Kidney (tissue), 14 donors: ENCODE measurements around the gene DNM3. TPM values are rescaled to one million over a fixed set of nuclear protein-coding genes. Genes with fewer than 3 reads are reported as not detected.

ENCODE experiments used
- DNase-seq, 5 donors: peaks; one replicate each; pipeline ENCODE4 v3.0.0-alpha.2; 2013 to 2020
- FAIRE-seq: peaks from 2 replicates; lab custom pipeline; 2012; peaks lifted over from hg19 to GRCh38; lab: Jason Lieb, UNC
- H3K27ac ChIP-seq, 2 donors: one replicate each; pipeline ENCODE4 v1.7.0; 2013; ENCODE audit warnings: low read depth in 2 of 2, low read length in 2 of 2, inconsistent platforms in 1 of 2
- H3K27me3 ChIP-seq: one replicate; pipeline ENCODE4 v1.7.1; 2013; ENCODE audit warnings: low read length, inconsistent platforms; ENCODE audit not compliant: control insufficient read depth, insufficient read depth
- H3K36me3 ChIP-seq, 3 donors: one replicate each; pipeline versions ENCODE4 v1.7.0 to v1.7.1; 2013; ENCODE audit warnings: low read length in 3 of 3, control low read depth in 1 of 3, inconsistent platforms in 1 of 3; ENCODE audit not compliant: insufficient read depth in 3 of 3, control insufficient read depth in 2 of 3
- H3K4me1 ChIP-seq, 3 donors: one replicate each; pipeline versions ENCODE4 v1.7.0 to v1.7.1; 2013; ENCODE audit warnings: low read length in 3 of 3, inconsistent platforms in 1 of 3, low read depth in 1 of 3; ENCODE audit not compliant: control insufficient read depth in 2 of 3, insufficient read depth in 2 of 3
- H3K4me3 ChIP-seq, 3 donors: one replicate each; pipeline versions ENCODE4 v1.7.0 to v1.8.1; 2013; ENCODE audit warnings: low read length in 3 of 3, control low read depth in 1 of 3, inconsistent platforms in 1 of 3
- H3K9ac ChIP-seq, 3 donors: one replicate each; pipeline versions ENCODE4 v1.7.0 to v1.7.1; 2013; ENCODE audit warnings: low read length in 3 of 3, control low read depth in 1 of 3, inconsistent platforms in 1 of 3
- H3K9me3 ChIP-seq, 3 donors: one replicate each; pipeline versions ENCODE4 v1.7.0 to v1.7.1; 2013; ENCODE audit warnings: low read length in 3 of 3, control low read depth in 1 of 3, inconsistent platforms in 1 of 3; ENCODE audit not compliant: control insufficient read depth in 2 of 3, insufficient read depth in 1 of 3
- CTCF ChIP-seq: IDR thresholded peaks from 3 replicates; pipeline ENCODE4 v1.5.1; 2012; ENCODE audit warnings: mild to moderate bottlenecking, moderate library complexity, borderline replicate concordance; ENCODE audit not compliant: insufficient read depth; ENCODE audit errors: extremely low read depth
- intact Hi-C: fragments of 100-400 bp; cut with DNase I; formaldehyde crosslinking; loops from one replicate; pipeline ENCODE4 v1.11.1; 2022
- polyA plus RNA-seq: library from polyadenylated mRNA; stranded (reverse); fragments of 350-450 nt; fragmentation: Illumina TruSeq; extraction: RNeasy Lipid Tissue Mini Kit (QIAGEN cat#74804); gene quantifications from one replicate; pipeline ENCODE4 v1.2.3, GENCODE V29; 2014; ENCODE audit warnings: low read depth, low replicate concordance; ENCODE audit not compliant: insufficient read depth
- total RNA-seq: library from RNA; stranded (reverse); fragmentation: NEBNext Ultra II Directional; extraction: Animal tissue kit (Norgen Biotek cat#: 25700); gene quantifications from one replicate; pipeline ENCODE4 v1.2.1, GENCODE V29; 2021
- donor health status: control.
- donor health status: control.
- donor health status: control.
- donor health status: control.
- donor health status: control.
- donor health status: DM: yes; HTN: yes; CAD: no.
- donor health status: Normal renal cell carcinoma (clear cell type).

DNM3 gene
- total and polyA plus RNA-seq, 2 donors from 2014 or later, result 5.9 to 19.1 TPM

GRCh38 chr1:172378109-172378760, 536.9 kb downstream of the DNM3 start:
- H3K4me1 ChIP-seq, result peaks cover 0 to 10% (median 5%) of the 10 kb centered on the region in 3 donors
- no peak for TF ChIP-seq CTCF
- H3K36me3 ChIP-seq, result no peaks in the 10 kb centered on the region
- H3K4me3 ChIP-seq, result no peak overlapping the region
- no peak overlapping the region for H3K27ac ChIP-seq
- H3K9ac ChIP-seq, result no peak overlapping the region
- no peaks in the 10 kb centered on the region for H3K27me3 ChIP-seq
- no peak for DNase-seq
- no peaks in the 10 kb centered on the region for H3K9me3 ChIP-seq
- intact Hi-C loops, result no loop called here
- FAIRE-seq, result no peak

DNA sequence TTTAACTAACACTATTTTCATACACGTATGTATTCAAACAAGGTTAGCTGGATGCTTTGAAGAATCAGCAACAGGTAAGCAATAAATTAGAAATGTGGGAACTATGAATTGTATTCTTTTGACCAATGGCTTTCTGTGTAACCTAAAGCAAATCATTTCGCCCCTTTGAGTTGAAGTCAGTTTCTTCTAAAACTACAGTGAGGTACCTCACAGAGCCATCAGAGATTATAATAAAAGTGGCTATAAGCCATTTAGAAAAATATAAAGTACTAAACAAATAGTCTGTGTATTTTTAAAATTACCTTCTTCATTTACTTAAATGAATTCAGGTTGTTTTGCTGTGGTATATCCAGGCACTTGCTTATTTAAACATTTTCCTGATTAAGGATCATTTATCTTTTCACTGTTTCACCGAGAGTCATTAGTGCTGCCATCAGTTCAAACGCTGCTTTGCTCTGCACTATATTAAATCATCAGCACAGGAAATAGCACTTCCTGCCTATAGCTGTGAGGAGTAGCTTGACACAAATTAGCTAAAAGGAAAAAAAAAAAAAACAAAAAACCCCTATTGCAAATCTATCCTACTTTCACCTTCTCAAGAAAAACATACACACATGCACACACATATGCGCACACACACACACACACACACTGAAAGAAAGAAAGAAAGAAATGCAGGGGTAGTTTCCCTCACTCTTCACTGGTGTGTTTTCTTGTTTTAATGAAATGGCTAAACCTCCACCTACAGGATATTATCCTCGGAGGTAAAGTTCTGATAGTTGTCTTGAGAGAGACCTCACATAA, 539.3 kb downstream of the DNM3 start:
- peaks cover 3 to 15% (median 5%) of the 10 kb centered on the region in 3 donors for H3K4me1 ChIP-seq
- no peak overlapping the region for H3K27ac ChIP-seq
- no peaks in the 10 kb centered on the region for H3K9me3 ChIP-seq
- intact Hi-C loops, result no loop called here
- FAIRE-seq, result no peak
- no peak for TF ChIP-seq CTCF
- no peaks in the 10 kb centered on the region for H3K36me3 ChIP-seq
- H3K4me3 ChIP-seq, result no peak overlapping the region
- no peak overlapping the region for H3K9ac ChIP-seq
- H3K27me3 ChIP-seq, result no peaks in the 10 kb centered on the region
- peak in 1 of 5 donors; percentile 67 for DNase-seq

GRCh38 chr1:172381946-172382345, 540.6 kb downstream of the DNM3 start:
- FAIRE-seq (no peak), DNase-seq (peak in 2 of 5 donors; percentile 68)
- TF ChIP-seq CTCF, result no peak
- no peaks in the 10 kb centered on the region for H3K27me3 ChIP-seq
- peak overlapping the region in 1 of 3 donors; percentile 4 for H3K9ac ChIP-seq
- H3K27ac ChIP-seq, result no peak overlapping the region
- intact Hi-C loops, result no loop called here
- peaks cover 3 to 23% (median 5%) of the 10 kb centered on the region in 3 donors for H3K4me1 ChIP-seq
- H3K36me3 ChIP-seq, result no peaks in the 10 kb centered on the region
- no peak overlapping the region for H3K4me3 ChIP-seq
- H3K9me3 ChIP-seq, result no peaks in the 10 kb centered on the region
